Activated CD8-positive, alpha-beta memory T cell treated with anti-CD3 and anti-CD28 coated beads, Interleukin-2, amount 50 U/mL, for 24 hours (primary cell): ENCODE data around the gene NFIB.

Source experiments
- DNase-seq: peaks from one replicate; pipeline ENCODE4 v3.0.0-alpha.2; 2020; ENCODE audit errors: extremely low read depth

Gene NFIB

DNA sequence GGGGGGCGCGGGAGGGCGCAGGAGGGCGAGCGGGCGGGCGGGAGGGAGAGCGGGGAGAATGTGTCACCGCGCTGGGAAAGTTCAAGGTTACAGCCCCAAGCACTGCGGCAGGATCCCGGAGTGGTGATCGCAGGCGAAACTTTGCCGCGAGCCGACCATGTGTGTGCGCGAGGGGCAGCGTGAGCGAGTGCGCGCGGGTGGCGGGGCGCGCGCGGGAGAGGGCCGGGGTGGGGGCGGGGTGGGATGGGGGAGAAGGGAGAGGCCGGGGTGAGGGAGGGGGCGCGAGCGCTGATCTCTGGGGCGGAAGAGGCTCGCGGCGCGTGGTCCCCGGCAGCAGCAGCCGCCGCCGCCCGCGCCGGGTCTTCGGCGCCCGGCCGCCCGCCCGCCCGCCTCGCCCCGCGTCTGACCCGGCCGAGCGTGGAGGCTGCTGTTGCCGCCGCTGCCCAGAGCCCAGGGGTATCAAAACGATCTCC, at the start of gene NFIB:
Gene NFIB, minus strand, starts transcription at position 191 of the 473 bp plus-strand sequence. CDS start 630 bp downstream, outside the sequence.
- DNase-seq = no peak

DNA sequence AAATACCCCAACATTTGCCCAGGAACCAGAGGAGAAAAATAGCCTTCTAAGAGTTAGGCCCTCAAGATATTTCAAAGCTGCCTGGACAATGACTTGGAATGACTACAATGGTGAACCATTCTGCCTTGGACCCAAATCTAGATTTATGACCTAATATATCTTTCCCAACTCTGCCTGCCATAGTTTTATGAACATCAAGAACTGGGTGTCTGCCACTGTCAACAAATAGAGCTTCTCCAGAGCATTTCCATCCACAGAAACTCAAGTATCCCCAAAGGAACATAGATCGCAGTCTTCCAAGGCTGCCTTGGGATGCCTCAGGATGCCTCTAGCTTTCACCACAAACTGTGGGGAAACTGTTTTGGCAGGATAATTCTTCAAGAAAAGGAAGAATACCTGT, 48.2 kb upstream of the NFIB start:
- DNase-seq = no peak

DNA sequence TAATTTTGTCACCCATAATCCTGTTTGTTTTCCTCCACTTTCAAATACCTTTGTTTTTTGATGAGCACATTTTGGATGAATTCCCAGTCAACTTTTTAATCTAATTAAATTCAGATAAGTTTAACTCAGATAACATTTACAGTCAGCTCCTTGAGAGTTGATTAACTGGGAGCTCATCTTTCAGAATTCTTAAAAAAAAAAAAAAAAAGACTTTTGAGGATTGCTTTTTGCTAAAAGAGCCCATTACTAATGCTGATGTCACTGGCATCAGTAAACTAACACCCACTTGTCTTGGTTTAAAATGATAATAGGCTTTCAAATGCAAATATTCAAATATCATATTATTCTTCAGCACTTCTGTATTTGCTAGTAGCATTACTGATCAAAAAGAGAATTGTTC, 47.1 kb upstream of the NFIB start:
- no peak for DNase-seq

DNA sequence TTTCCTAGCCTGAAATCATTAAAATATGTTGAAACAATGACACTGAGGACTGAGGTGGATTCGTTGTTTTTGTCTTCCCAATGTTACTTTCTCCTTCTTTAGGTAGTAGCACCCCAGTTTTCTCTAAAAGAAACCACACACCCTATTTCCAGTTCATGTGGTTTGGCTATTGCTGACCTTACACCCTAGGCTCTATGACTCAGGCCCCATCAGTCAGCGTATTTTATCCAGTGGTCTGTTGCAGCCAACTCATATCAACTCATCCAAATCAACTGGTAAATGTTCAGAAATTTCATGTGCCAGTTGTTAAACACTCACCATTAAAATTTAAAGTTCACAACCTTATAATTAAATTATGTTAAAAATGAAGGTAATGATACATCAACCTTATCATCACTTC, 44.6 kb upstream of the NFIB start:
- no peak for DNase-seq

DNA sequence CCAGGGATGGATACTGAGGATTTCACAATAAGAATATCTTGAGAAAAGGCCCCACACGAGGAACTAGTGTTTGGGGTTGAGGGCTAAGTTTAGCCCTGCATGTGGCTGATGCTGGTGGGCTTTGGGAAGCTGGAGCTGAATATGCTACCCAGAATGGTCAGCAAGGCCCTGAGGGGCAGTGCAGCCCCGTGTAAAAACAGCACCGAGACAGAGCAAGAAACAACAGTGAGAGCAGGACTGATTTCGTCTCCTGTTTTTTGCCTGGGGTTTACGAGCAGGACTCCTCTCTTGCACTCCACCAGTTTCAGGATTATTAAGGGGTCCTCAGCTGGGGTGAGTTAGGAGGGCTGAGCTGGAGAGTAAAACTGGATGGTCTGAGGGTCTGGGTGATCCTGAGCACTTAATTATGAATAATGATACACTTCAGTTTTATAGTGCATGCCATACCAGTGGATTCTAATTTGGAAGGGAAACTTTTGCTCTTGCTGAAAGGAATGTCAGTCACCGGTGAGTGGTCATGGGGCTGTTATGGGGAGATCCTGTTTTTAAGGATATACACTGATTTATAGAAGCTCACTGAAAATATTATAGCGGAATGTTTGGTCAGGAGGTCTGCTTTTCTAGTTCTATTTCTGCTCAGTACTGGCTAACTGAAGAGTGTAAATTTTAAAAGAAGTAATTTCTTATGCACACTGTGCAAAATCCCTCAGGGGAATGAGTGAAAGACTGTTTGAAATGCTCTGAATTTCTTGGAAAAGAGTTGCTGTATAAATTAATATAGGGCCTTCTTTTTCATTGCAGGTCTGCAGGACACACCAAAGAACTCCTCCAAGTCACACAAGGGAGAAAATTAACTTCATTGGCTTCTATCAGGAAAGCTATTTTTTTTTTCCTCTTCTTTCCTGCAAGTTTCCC, 42.7 kb upstream of the NFIB start:
- DNase-seq = no peak

DNA sequence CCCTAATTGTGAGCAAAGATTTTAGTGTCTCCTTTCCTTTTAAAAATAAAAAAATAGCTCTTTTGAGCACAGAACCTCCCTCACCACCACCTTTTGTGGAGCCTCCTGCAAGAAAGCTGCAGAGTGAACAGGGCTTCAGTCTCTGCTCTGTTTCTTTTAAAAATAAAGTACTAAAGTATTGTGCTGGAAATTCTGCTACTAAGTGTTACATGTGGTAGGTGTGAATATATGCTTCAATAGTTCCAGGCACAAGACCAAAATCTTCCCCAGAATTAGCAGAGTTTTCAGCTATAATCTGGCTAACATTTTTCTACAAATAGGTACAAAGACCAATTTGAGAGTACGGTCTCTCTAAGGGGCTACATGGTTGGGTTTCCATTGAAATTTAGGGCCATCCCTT, 40.3 kb upstream of the NFIB start:
- no peak for DNase-seq

DNA sequence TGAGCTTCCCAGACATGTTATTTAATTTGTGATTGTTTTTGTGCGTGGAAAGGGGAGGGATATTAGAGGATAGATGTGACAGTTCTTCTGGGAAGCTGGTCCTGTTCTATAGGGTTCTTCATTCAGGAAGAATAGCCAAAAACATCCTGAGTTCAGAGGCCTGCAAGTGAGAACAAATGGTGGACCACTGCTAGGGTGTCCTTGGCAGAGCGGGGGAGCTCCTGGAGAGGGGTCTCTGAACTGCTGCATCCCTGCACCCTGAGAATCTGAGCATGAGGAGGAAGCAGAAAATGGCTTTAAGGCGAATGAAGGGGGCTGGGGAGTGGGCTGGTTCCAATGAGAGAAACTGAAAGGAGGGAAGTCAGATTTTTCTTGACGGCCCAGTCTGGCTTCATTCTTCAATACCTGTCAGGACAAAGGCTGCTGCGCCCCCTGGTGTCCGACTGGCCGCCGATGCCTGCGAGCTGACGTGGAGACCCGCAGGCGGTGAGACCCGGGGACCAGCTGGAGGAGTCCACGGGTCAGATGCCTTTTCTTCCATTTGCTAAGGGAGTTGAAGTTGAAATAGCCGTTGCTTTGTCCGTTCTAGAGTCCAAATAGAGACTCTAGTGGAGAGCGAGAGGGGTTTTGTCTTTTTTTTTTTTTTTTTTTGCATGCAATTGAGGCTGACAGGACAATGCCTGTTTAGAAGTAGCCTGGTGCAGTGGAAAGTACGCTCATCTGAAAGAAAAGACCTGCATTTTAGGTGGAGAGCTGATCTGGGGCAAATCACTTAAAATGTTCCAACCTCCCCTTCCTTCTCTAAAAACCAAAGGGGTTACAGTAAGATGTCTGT, 39.5 kb upstream of the NFIB start:
- peak; percentile 53 for DNase-seq

DNA sequence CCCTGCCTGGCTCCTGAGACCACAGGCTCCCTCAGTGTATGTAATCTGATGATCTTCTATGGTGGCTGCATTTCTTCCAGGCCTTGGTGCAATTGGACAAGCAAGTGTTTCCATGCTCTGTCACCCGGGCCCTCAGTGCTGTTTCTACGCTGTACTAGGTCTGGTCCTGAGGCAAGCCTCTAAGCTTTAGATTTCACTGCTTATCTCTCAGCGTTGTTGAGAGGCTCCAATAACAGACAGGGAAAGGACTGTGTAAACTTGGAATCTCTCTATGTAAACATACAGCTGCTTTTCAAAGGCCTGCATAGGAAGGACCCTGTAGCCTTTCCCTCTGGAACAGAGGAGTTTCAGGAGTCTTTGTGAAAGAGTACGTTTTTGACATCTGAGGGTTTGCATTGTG, 38.6 kb upstream of the NFIB start:
- no peak for DNase-seq

DNA sequence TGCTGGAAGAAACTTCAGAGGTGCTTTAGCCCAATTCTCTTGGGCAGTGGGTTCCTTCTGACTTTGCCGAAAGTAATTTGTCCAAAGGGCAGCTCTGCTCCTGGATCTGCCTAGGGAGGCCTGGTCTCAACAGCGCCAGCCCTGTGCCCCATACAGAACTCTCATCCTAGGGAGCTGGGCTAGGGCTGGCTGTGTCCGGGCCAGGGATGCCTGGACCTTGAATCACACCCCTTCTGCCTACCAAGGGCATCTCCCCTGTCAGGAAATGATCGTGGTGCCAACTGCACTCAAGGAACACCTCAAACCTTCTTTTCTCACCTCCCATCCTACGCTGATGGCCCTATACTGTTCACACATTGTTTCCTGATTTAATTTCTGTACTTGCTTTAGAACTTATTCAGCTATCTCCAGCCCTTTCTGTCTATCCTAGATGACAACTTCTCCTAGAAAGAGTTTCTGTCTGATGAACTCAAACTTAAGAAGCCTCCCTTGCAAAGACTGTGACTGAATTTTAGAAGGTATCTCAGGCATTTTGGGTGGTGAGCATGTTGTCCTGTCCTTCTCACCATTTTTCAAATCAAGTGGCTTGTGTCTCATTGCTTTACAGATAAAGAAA, 37.4 kb upstream of the NFIB start:
- DNase-seq = no peak

DNA sequence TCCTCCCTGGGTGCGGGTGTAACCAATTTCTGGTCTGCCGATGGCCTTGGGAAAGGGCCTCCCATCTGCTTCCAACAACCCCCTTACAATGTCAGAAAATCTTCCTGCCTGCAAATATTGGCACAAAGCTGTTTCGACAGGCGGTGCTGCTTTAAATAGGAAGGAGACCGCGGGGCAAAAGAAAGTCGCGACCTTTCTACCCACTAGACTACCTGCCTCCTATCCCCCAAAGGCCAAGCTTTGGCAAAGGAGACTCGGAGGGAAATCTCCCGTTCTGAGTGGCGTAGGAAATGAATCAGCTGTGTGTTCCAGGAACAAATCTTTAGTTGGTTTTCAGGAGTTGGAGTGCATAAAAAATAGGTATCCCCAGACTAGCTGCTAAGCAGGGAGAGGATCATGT, 36.8 kb upstream of the NFIB start:
- no peak for DNase-seq

DNA sequence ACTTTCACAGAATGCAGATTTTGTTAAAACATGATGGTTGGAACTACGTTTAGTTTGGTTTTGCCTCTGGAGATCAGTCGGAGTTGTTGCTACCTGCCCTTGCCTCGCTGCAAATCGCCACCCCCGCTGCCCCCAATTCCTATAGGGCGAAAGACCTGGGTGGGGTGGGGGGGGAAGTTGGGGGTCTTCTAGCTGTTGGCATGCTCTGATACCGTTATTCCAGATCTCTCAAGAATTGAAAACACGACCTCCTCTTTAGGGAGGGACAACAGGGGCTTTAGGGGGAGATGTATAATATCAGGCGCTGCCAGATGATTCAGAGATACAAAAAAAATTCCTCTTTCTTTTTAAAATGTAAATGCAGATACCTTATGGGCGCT, 36.4 kb upstream of the NFIB start:
- DNase-seq = no peak

DNA sequence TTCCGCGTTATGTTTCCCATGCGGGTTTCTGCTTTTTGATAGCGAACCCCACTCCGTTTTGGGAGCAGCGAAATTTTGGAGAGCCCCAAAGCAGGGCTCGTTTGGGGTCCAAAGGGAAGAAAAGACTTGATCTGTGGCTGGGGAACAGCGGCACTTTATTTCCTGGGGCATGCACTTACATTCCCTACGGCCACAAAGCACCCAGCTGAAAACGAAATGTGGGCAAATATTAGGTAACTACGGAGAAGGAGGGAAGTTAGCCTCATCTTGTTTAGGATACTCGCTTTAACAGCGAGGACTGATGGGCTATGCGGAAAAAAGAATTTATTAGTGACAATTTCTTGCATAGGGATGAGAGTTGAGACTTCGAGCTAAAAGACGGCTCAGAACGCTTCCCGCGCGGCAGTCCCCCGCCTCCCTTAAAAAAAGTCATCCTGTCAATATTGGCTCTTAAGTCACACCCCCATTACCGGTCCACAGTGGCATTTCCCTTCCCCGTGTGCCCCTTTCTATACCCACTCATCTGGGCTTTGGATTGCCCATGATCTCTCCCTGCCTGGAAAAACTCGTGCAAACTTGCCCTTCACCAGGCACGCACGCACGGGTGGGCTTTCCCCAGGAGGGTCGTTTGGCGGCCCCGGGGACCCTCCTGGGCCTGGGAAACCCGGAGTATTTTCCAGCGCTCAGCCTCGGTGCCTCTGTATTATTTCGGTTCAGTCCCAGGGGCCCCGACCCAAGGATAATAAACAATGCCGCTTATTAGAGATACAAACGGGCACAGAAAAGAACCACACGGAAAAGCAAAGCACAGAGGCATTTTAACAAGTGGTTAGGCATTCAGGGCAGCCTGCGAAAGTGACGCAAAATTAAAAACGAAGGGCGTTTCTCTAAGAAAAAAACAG, 35.8 kb upstream of the NFIB start:
- DNase-seq = no peak

DNA sequence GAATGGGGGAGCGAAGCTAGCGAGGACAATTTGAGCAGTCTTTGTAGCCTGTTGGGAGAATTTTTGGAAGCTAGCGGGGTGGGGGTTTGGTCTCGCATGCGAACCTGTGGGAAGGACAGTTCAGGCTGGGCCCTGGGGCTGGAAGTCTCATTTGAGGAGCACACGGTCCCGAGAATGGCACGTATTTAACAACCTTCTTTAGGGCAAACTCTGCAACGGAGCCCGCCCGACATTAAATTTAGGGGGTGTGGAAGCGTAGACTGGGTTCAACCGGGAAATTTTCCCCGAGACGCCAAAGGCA, 35.2 kb upstream of the NFIB start:
- DNase-seq = no peak

DNA sequence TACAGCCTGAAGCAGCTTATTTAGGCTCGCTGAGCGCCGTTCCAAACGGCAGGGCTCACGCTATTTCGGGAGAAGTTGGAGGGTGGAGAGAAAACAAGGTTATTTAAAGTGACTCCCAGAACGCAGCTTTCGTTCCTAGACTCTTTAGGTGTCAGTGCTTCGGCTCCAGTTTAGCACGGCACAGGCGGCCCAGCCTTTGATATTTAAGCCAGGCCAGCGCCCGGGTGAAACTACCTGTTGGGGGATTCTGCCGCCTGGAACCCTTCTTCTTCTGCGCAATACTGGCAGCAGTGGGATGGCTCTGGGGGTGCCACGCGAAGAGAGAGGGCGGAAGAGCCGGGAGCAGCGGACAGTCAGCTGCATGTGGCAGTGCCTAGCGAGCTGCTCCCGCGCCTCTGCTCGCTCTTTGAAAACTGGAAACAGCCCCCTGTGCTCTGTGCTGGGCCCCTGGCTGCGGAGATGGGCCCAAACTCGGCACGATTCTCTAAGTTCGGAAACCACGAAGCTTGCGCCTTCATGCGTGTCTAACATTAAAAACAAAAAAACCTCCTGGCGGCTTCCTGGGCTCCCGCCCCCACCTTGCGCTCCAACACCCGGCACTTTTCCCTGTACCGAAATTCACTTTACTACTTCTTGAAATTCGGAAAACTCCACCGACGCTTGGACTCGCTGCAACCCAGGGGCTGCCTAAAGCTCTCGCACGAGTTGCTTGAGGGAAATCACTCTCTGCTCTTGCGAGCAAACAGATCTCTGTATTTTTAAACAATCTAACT, 34.6 kb upstream of the NFIB start:
- DNase-seq = no peak

DNA sequence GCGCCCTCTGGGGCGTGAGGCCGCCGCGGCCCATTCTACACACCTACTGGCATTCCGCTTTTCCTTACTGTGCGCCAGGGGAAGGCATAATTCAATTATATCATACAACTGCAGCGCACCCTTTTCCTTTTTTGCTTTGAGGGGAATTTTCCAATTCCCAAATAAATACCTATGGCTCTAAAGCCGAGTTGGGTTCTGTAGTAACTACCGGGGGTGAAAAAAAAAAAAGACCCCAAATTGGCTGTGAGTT, 34.1 kb upstream of the NFIB start:
- no peak for DNase-seq

DNA sequence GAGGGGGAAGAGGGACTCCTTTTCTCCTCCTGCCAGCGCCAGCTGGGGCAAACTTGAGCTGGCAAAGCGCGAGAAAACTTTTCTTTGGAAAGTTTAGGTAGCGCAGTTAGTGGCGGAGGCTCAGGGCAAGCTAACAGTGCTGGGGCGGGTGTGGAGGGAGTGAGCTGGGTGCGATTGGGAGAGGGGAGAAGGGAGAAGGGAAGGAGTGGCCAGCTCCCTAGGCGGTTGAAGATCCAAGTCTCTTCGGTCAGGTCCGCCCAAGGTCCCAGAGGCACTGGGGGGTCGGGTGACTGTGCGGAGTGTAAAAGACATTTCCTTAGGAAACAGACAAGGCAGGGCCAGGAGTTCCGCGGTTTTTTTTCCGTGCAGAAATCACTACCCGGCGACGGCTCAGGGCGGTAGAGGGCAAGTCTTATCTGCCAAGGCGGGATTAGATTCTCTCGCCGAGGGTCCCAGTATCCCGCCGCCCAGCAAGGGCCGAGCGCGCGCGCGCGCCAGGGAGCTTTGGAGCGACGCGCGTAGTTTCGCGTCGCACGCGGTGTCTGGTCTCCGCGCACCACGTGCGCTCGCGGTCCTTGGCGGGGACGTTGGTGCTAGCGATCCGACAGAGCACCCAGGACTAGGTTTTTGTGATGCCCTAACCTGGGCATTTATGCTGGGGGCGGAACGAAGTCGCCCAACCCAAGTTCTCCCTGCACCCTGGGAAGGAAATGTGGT, 33.6 kb upstream of the NFIB start:
- no peak for DNase-seq

DNA sequence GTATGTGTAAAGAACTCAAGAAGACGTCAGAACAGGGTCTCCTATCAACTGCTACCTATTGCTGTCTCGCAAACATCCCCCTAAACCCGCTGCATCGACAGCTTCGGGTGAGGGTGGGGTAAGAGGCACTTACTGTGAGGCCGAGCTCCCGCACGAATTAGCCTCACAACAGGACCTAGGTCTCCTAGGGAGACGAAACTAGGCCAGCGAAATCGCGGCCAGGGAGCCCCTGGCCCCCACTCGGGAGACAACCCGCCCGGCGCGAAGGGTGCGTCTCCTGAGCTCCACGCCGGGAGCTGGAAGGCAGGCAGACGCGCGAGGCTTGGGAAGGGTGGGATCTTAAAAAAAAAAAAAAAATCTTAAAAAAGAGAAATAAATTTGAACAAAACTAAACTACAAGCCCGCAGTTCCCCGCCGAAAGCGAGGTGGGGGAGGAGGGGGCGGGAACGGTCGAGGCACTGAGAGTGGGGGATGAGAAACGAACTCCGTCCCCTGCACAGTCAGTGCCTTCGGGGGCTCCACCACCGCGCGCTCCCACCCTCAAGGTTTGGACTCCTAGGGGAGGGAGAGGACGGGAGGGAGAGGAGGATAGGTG, 33.0 kb upstream of the NFIB start:
- no peak for DNase-seq

DNA sequence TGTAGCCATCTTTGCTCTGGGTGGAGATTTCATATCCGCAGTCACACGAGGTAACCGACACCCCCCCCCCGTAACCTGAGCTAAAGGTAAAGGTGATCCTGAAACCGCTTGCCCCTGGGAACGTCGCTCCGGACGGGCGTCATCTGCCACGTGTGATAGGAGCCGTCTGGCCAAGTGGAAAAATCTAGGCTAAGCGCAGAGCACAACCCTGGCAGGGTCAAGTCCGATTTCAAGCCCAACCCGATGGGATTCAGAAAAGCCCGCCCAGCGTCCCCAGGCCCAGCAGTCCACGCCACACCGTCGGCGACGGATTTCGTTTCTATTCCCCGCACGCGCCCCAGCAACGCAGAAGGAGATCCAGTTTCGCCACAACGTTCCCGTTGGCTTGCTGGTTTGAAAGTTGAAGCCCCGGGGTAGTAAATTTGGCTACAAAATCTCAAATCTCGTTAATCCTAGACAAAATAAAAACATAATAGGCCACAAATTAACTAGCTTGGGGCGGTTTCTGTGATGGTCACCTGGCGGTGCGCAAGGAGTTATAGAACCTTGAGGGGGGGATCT, 32.4 kb upstream of the NFIB start:
- DNase-seq = no peak

DNA sequence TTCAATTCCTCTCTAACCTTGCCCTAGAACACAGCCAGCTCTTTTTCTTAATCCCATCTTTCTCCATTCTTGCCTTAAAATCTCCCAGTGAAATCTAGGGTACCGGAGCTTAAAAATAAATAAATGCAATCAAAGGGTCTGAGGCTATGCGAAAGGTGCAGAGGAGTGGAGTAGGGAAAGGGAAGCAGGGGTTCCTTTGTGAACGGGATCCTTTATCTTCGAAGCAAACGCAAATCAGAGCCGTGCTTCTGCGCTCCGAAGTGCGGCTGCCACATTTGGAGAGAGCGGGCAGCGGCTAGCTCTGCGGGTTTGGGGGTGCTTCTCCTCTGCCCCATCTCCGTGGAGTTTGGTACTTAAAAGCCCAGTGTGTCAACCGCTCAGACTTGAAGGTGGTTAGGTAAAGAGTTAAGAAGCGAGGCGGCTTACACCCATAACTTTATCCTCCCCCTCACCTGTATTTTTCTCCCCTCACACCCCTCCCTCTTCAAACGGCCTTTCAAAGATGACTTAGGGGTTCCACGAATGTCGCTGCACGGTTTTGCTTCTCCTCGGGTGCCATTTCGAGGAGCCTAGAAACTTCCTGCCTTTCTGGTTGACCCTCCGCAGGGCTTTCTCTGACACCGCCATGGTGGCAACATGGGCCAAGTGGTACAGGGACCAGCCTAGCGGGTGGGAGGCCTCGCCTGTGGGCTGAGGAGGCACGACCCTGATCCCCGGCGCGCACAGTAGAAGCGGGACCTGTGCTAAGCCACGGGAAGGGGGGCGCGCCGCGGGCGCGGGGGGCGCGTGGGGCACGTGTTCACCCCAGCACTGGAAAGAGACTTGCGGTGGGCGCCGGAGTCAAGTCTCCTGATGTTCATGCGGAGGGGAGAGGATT, 31.7 kb upstream of the NFIB start:
- no peak for DNase-seq
